HG03060 (cell line): ENCODE results near the gene L1CAM.

Source experiments
- ATAC-seq: cut with Tn5 transposase; IDR thresholded peaks from one replicate; pipeline ENCODE4 v1.9.1; 2021; ENCODE audit warnings: low read depth, moderate number of reproducible peaks; ENCODE audit not compliant: unreplicated experiment

Gene L1CAM

GRCh38 chrX:153814591-153815315, 71.2 kb downstream of the L1CAM start:
- ATAC-seq, result no peak

- no peak for ATAC-seq
Observed at GRCh38 chrX:153813161-153813560, 72.8 kb downstream of the L1CAM start.

GRCh38 chrX:153812220-153812619, 73.8 kb downstream of the L1CAM start:
- ATAC-seq, result no peak
